Stimulated activated CD4-positive, alpha-beta T cell treated with anti-CD3 and anti-CD28 coated beads, Interleukin-4, amount 100 ng/mL, for 1 hour (primary cell): ENCODE measurements around the gene LTF.
"Not testable (repeated sequence)": the region's sequence is repeated elsewhere in the genome, so short reads cannot be mapped to it uniquely, and the experiment has no call there.

Experiments used
- DNase-seq: peaks from one replicate; pipeline ENCODE4 v3.0.0-alpha.2; 2020

The LTF gene

DNA sequence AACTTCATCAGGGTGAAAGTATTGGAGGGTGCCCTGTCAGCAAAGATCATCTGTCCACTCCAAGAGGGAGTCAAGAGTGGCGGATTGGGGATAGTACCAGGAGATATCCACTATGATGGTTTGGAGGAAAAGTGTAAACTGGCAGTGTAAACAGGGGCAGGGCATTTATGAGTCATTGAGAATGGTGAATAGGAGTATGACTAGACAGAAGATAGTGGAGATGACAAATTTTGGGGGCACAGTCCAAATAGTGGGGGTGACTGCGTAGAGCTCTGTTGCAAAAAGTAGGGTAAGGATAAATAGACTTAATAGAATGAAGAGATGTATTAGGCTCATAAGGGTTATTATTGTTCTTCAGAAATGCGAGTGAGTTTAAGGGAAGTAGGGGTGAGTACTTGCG lies 75.9 kb downstream of the LTF start:
- not testable (repeated sequence) for DNase-seq

DNA sequence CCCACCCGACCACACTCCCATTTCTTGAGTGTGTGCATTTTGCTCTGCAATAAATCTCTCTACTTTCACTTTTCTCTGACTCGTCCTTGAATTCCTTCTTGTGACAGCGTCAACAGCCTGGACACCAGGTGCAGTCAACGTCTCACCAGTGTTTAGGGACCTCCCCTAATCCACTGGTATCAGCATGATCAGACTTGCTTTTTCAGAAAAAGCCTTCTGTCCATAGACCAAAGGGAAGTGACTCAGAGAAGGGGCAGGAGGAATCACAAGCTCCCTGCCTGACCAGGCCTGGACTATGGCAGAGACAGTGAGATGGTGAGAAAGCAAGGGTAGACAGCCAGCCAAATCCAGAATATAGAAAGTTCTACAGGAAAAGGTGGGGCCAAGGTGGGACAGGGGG lies 78.5 kb downstream of the LTF start:
- no peak for DNase-seq
